Vagina (tissue), 2 donors: ENCODE measurements around the gene C6orf47. TPM values are rescaled to one million over a fixed set of nuclear protein-coding genes. Genes with fewer than 3 reads are reported as not detected.

ENCODE experiments used
- DNase-seq, 2 donors: peaks; one replicate each; pipeline ENCODE4 v3.0.0-alpha.2; 2017; ENCODE audit errors: extremely low spot score in 2 of 2
- H3K27ac ChIP-seq: fragments of 200-600 bp; sonication (generic); one replicate; pipeline ENCODE4 v1.5.1; 2019
- H3K27me3 ChIP-seq: fragments of 200-600 bp; sonication (generic); one replicate; pipeline ENCODE4 v1.5.1; 2019
- H3K36me3 ChIP-seq, 2 donors: fragments of 200-600 bp; sonication (generic); one replicate each; pipeline ENCODE4 v1.5.1; 2017 to 2019
- H3K4me1 ChIP-seq: fragments of 200-600 bp; sonication (generic); one replicate; pipeline ENCODE4 v1.5.1; 2019
- H3K4me3 ChIP-seq, 2 donors: fragments of 200-600 bp; sonication (generic); 1 replicate in 1 of 2; 2 replicates in 1 of 2; pipeline ENCODE4 v1.5.1; 2016 to 2019
- H3K9me3 ChIP-seq: fragments of 200-600 bp; sonication (generic); one replicate; pipeline ENCODE4 v1.5.1; 2019
- CTCF ChIP-seq, 3 experiments: fragments of 450-650 bp in 2 of 3; fragments of 200-600 bp in 1 of 3; sonication (generic) in 1 of 3; IDR thresholded peaks; one replicate each; pipeline ENCODE4 v1.5.1; 2017 to 2019; ENCODE audit warnings: antibody characterized with exemption in 3 of 3, mild to moderate bottlenecking in 2 of 3, moderate library complexity in 2 of 3
- POLR2A ChIP-seq, 2 donors: fragments of 450-650 bp; IDR thresholded peaks; one replicate each; pipeline ENCODE4 v1.6.1; 2017; ENCODE audit warnings: antibody characterized with exemption in 2 of 2, mild to moderate bottlenecking in 2 of 2, moderate library complexity in 2 of 2
- POLR2AphosphoS5 ChIP-seq, 2 donors: sonication (generic); formaldehyde crosslinking; IDR thresholded peaks; one replicate each; pipeline ENCODE4 v1.9.0; 2017; ENCODE audit warnings: antibody characterized with exemption in 2 of 2, mild to moderate bottlenecking in 2 of 2, low read depth in 1 of 2; ENCODE audit not compliant: insufficient read depth in 1 of 2
- intact Hi-C: fragments of 100-400 bp; cut with DNase I; formaldehyde crosslinking; loops from one replicate; pipeline ENCODE4 v1.15.1; 2023
- total RNA-seq: library from RNA; depleted of rRNA; stranded (reverse); fragments of >200 nt; gene quantifications from one replicate; pipeline ENCODE4 v1.2.3, GENCODE V29; 2016

Gene C6orf47
- total RNA-seq, 1 donor from 2014 or later = 15.2 TPM

GRCh38 chr6:31687860-31688693 lies 27.5 kb upstream of the C6orf47 start:
- intact Hi-C loops = loop anchor here (10.0 kb wide), 1 partner anchor 47 kb away; the partner anchor contains the start of gene CLIC1
- peaks cover 0 to 64% of the 10 kb centered on the region in 2 donors for H3K36me3 ChIP-seq
- DNase-seq = no peak

DNA sequence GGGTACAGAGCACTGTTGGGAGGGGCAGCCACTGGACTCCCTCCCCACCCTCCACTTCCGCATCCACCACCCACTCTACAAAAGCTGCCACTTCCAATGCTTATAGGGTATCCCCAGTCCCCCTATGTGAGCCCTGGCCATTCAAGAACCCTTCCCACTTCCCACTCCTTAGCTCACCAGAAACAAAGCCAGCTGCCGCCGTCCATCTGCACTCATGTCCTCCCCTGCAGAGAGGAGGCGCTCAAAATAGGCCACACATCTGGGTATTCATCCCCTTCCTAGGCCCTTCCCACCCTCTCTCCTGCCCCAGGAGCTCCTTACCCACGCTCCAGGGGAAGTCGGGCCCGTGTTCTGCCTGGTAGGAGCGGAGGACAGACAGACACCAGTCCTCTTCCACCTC lies 26.7 kb upstream of the C6orf47 start:
- Histone ChIP-seq H3K9me3 (no peaks in the 10 kb centered on the region), H3K4me1 (peaks cover 9% of the 10 kb centered on the region), H3K4me3 (no peak overlapping the region), H3K27ac (no peak overlapping the region), H3K36me3 (peaks cover 0 to 56% of the 10 kb centered on the region in 2 donors), H3K27me3 (no peaks in the 10 kb centered on the region)
- no peak for DNase-seq
- intact Hi-C loops = loop anchor here (10.0 kb wide), 1 partner anchor 47 kb away; the partner anchor contains the start of gene CLIC1
- TF ChIP-seq POLR2A (IDR thresholded peaks at IDR 0.05) = no peak
- TF ChIP-seq POLR2AphosphoS5 (IDR thresholded peaks at IDR 0.05; ENCODE audit: insufficient read depth in 1 of 2, low read depth in 1 of 2) = no peak
- no peak for TF ChIP-seq CTCF (IDR thresholded peaks at IDR 0.05)

More at GRCh38 chr6:31687860-31688693, 27.5 kb upstream of the C6orf47 start:
- Histone ChIP-seq H3K4me1 (peaks cover 5% of the 10 kb centered on the region), H3K4me3 (no peak overlapping the region), H3K27me3 (no peaks in the 10 kb centered on the region), H3K27ac (no peak overlapping the region), H3K9me3 (no peaks in the 10 kb centered on the region)
- TF ChIP-seq CTCF (IDR thresholded peaks at IDR 0.05) (no peak), POLR2A (IDR thresholded peaks at IDR 0.05) (no peak), POLR2AphosphoS5 (IDR thresholded peaks at IDR 0.05; ENCODE audit: insufficient read depth in 1 of 2, low read depth in 1 of 2) (no peak)

DNA sequence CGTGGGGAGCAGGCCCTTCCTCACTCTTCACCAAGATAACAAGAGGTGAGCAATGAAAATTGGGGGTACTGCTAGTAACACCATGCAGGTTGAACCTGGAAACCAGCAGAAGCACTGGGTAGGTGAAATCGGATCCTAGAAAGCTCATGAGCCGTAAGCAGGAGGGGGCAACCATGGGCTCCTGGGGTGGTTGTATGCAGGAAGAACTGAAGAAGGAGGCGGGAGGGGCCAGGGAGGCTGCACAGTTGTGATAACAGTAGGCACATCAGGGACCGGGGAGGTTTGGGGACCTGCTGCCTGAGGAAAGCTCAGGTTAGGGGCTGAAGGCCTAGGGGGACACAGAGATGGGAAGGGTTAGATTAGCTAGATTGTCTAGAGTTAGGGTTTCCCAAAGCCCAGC lies 25.9 kb upstream of the C6orf47 start:
- peaks cover 0 to 48% of the 10 kb centered on the region in 2 donors for H3K36me3 ChIP-seq
- peaks cover 14% of the 10 kb centered on the region for H3K4me1 ChIP-seq
- no peak overlapping the region for H3K4me3 ChIP-seq
- no peaks in the 10 kb centered on the region for H3K9me3 ChIP-seq
- DNase-seq = no peak
- H3K27me3 ChIP-seq = no peaks in the 10 kb centered on the region
- H3K27ac ChIP-seq = no peak overlapping the region
- intact Hi-C loops = loop anchor here (10.0 kb wide), 1 partner anchor 48 kb away; the partner anchor contains the start of gene CLIC1
- TF ChIP-seq POLR2A (IDR thresholded peaks at IDR 0.05) = no peak
- no peak for TF ChIP-seq POLR2AphosphoS5 (IDR thresholded peaks at IDR 0.05; ENCODE audit: insufficient read depth in 1 of 2, low read depth in 1 of 2)
- TF ChIP-seq CTCF (IDR thresholded peaks at IDR 0.05) = no peak

DNA sequence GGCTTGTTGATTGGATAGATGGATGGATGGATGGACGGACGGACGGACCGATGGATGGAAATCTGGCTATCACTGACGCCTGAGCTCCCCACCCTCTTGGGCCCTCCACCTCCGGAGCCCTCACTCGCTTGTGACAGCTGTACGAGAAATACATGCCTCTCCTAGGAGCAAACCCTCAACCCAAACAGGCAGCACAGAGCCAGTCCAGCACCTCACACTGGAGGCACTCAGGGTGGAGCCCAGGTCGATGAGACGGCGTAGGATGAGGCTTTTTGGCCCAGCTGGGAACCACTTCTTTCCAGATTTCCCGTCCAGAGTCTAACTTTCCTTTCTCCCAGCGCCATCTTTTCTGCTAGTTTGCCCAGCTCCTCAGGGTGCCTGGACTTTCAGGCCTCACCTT lies 23.0 kb upstream of the C6orf47 start:
- H3K36me3 ChIP-seq = peaks cover 0 to 21% of the 10 kb centered on the region in 2 donors
- no peak for TF ChIP-seq POLR2A (IDR thresholded peaks at IDR 0.05)
- no peak for TF ChIP-seq POLR2AphosphoS5 (IDR thresholded peaks at IDR 0.05; ENCODE audit: insufficient read depth in 1 of 2, low read depth in 1 of 2)
- TF ChIP-seq CTCF (IDR thresholded peaks at IDR 0.05) = no peak
- H3K9me3 ChIP-seq = no peaks in the 10 kb centered on the region
- intact Hi-C loops = loop anchor here (5.0 to 10.0 kb wide), 2 partner anchors 51 to 149 kb away; partner anchors contain the start of gene CLIC1
- no peak overlapping the region for H3K27ac ChIP-seq
- no peak for DNase-seq
- no peaks in the 10 kb centered on the region for H3K27me3 ChIP-seq
- H3K4me3 ChIP-seq = no peak overlapping the region
- peaks cover 25% of the 10 kb centered on the region for H3K4me1 ChIP-seq
